Cerebellar cortex (tissue), 1 donor: ENCODE measurements around the gene GRK3.

Experiments used
- DNase-seq: peaks from one replicate; pipeline ENCODE4 v3.0.0-alpha.2; 2015; ENCODE audit warnings: low spot score

The GRK3 gene

DNA sequence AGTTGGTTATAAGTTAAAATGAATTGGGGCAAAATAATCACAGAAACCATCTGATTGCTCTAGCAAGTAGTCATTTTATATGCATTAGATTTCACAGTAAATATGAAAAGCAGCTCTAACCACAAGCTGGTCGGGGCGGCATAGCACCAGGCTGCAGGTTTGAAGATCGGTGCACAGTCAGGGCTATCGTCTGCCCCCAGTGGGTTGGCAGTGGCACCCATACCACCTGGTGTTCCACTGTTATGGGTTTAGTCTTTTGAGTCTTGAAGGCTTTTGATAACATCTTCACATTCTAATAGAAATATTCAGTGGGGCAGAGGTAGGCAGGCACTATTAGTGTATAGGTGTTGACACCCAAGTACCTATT, 62.1 kb downstream of the GRK3 start:
- no peak for DNase-seq

DNA sequence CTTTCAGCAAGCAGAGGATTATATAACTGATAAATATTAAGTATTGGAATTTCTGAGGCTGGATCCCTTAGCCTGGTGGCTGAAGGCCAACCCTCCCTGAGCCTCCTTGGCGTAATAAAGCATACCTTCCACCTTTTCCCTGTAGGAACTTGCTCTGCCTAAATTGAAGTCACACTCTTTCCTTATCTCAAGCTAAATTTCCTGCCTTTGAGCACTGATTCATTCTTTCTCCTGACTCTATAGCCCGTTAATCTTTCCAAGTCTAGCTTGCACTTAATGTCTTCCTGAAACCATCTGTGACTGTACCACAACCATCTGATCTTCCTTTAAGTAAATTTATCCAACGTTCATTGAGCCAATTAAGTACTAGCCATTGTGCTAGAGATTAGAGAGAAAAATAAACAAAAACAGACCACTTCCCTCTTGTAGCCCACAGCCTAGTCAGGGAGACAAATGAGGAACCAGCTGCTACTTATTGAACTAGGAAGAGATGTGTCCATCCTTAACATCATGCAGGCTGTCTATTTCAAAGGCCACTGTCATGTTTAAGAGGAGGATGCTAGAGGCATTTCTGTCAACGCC, 62.9 kb downstream of the GRK3 start:
- DNase-seq = no peak

DNA sequence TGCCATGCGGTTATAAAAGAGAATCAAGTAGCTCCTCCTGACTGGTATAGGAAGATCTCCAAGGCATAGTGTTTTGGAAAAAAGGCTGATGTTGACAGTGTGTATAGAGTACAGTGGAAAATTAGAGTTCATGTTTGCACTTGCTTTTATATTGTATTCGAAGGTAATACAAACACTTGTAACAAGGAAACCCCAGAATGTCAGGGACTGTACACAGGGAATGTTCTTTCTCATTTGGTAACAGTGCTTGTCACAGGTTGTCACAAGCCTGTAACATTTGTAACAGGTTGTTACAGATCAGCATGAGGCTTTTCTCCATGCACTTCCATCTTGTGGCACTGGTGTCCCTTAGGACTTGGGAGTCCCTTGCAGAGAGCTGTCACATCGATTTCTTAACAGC, 64.0 kb downstream of the GRK3 start:
- no peak for DNase-seq

GRCh38 chr22:25629613-25630012, 65.1 kb downstream of the GRK3 start:
- DNase-seq = no peak

GRCh38 chr22:25630447-25630846, 66.0 kb downstream of the GRK3 start:
- no peak for DNase-seq

DNA sequence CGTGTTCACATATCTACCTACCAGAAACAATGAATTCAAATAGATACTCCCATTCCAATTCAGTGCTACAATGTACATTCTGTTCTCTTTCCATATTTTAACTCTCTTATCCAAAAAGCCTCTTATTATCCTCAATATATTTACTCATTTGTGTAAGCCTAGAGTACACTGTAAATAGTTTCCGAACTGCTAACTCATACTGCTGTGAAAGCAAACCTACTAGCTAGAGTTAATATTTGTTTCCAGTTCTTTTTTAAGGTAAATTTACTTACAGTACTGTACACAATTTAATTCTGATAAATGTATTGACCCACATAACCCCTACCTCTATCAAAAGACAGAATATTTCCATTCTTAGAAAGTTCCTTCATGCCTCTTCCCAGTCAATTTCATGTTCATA, 71.8 kb downstream of the GRK3 start:
- no peak for DNase-seq

DNA sequence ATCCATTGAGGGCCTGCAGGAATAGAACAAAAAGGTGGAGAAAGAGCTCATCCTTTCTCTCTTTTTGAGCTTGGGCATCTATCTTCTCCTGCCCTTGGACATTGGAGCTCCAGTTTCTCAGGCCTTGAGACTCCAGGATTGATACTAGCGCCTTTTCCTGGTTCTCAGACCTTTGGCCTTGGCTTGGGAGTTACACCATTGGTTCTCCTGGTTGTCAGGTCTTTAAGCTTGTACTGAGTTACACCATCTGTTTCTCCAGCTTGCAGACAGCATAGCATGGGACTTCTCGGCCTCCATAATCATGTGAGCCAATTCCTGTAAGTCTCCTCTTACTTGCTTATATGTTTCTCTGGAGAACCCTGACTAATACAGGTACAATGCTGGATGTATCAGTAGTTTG, 72.6 kb downstream of the GRK3 start:
- no peak for DNase-seq

GRCh38 chr22:25637672-25638071, 73.2 kb downstream of the GRK3 start:
- DNase-seq = no peak

GRCh38 chr22:25638638-25639037, 74.2 kb downstream of the GRK3 start:
- DNase-seq = no peak

DNA sequence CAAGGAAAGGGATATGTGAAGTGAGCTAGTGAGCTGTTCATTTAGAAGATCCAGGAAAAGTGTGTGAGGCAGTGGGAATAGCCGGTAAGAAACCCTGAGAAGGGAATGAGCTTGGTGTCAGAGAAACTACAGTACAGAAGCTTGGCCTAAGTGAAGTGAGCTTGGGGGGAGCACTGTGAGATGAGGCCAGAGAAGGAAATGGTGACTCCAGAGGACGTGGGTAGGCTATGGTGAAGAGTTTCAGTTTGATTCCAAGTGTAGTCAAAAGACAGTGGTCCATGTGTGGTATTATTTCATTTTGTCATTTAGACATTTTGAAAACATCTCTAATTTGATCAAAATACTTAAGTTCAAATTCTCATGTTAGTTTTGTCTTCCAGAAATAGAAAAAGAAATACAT, 77.2 kb downstream of the GRK3 start:
- DNase-seq = no peak

DNA sequence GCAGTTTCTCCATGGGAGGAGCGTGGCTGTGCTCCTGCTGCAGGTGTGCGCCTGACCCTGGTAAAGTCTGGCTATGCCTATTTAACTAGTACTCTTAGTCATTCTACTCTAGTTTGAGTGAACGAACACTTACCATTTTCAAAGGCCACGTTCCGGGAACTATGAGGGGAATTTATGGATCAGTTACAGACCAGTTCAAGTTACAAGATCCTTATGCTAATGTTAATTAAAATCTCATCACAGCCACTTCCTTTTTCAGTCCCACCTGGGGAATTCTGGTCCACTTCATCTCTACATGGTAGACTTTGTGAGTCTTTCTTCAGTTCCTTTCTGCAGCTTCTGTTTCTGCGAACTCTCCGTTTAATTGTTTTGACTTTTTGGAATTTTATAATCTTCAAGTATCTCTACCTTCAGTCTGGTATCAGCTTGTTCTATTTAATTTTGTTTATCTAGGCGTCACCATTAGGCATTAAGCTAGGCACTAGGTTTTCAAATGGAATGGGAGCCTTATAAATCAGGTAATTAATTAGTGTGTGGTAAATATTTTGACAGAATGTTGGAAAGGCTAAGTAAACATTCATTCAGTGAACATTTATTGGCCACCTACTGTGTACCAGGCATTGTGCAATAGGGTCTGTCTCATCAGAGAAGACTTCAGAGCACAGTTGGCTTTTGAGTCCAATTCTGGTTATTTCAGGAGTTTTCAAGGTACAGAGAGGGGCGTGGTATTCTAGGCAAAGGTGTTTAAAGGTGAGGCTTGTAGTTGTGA, 78.9 kb downstream of the GRK3 start:
- DNase-seq = no peak

GRCh38 chr22:25644122-25644521, 79.6 kb downstream of the GRK3 start:
- no peak for DNase-seq

DNA sequence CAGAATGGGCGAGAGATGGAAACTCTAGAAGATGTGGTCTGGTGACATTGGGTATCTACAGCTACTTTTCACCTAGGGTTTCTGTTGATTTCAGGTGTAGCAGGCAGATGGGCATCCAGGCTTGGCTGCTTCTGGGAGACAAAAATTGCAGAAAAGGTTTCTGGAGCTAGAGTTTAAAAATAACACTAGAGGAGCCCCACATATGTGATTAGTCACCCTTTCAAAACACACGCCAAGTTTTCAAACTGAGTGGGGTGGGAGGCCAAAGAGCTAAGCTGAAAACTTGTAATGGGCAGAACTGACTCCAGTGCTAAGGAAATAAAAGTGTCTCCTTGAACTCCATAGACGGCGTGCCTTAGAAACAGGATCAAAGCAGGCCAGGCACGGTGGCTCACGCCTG, 80.8 kb downstream of the GRK3 start:
- DNase-seq = no peak

GRCh38 chr22:25645964-25646363, 81.5 kb downstream of the GRK3 start:
- DNase-seq = no peak

DNA sequence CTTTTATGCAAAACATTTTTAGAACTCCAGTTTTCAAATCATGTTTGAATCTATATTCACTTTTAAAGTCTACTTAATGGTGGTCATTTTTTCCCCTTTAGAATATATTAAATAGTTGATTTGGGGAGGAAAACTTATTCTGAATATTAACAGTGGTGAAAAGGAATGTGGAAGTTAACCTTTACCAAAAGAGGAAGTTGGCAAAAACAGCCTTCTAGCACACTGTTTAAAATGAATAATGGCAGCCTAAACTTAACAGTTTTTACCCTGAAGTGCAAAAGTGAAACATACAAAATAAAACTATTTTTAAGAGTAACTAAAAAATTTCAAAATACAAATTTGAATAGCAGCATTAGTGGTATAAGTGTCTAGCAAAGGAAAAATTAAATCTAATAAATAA, 86.4 kb downstream of the GRK3 start:
- no peak for DNase-seq

- no peak for DNase-seq
Measured at GRCh38 chr22:25651332-25652085, 87.0 kb downstream of the GRK3 start.

DNA sequence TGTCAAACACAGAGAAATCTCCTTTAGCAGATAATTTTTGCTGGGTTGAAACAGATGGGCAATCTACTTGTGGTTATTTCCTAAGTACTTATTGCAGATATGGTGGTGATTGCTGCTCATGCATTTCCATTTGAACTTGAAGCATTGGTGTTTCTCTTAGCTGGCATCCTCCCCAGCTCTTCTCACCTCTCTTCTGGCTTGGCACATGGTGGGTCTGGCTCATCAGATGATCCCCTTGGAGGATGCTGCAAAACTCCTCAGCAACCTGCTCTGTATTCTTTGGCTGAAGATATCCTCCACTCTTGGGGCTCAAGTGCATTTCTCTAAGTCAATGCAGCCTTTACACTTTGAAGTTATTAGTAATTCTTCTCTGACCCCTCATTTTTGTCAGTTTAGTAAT, 90.2 kb downstream of the GRK3 start:
- DNase-seq = peak; percentile 42

DNA sequence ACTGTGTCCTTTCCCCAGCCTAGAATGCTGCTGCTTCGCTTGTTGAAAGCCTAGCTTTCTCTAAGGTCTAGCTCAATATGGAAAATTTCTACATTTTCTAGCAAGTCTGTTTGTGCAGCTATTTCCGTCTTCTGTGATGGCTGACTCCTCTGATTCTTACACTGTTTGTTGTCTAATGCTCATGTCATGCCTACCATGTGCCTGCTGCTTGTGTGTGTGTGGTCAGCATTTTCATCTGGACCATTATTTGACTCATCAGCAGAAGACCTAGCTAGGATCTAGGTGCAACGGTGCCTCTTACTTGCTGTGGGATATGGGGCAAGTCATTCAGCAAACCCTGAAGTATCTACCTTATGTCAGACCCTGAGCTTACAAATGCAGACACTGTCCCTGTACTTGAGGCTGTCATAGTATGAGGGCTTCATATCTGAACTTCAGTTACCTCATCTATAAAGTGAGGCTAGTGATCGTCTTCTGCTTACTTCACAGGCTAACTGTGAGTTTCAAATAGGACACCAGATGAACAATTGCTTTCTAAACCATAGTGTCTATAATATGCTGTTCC, 91.0 kb downstream of the GRK3 start:
- no peak for DNase-seq

GRCh38 chr22:25656724-25657123, 92.2 kb downstream of the GRK3 start:
- no peak for DNase-seq

- no peak for DNase-seq
Measured at GRCh38 chr22:25658633-25659032, 94.2 kb downstream of the GRK3 start.

DNA sequence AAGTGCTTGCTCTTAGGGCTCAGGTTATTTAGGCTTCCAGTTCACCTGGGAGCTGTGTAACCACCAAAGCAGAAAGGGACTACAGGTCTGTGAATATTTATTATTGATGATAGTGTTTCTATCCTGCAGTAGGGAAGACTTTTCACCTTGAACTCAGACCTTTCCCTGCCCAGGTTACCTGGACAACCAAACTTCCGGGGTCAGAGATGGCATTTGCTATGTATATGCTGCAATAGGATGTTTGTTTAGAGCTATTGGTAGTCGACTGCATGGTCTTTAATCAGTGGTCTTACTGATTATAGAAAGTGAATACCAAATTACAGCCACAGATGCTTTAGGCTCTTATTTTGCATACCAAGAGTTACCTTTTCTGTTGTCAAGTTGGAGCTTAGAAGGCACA, 94.9 kb downstream of the GRK3 start:
- DNase-seq = no peak

GRCh38 chr22:25660336-25660735, 95.9 kb downstream of the GRK3 start:
- DNase-seq = no peak

DNA sequence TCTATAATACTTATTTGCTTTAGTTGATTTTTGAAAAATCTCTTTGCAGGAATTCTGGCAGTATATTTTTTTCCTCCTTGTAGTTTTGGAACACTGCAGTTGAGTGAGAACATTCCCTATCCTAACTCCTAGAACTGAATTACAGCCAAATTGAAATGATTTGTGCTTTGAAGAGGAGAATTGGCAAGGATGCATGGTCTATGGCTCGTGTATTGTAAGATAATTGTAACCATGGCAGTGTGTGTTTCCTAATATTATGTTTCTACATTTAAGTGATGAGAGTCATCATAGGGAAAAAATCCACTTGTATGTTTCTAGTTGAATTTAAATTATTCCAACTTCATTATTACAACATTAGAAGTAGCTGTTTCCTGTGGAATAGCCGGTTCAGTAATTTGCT, 96.6 kb downstream of the GRK3 start:
- DNase-seq = no peak
